GM12878 (cell line): ENCODE measurements around the gene CNTNAP5.

ENCODE experiments used
- CHD1 ChIP-seq: IDR thresholded peaks from 2 replicates; pipeline ENCODE4 v1.6.1; 2012; ENCODE audit warnings: low read depth, low read length, improper control_type of control experiment
- CHD2 ChIP-seq: IDR thresholded peaks from 2 replicates; pipeline ENCODE4 v1.6.1; 2011; ENCODE audit warnings: low read depth, low read length, improper control_type of control experiment, borderline replicate concordance
- CTCF ChIP-seq, 3 experiments: IDR thresholded peaks in 2 of 3; conservative IDR thresholded peaks in 1 of 3; 2 replicates each; pipeline ENCODE4 v1.5.1; 2011; ENCODE audit warnings: low read depth in 3 of 3, low read length in 3 of 3, mild to moderate bottlenecking in 3 of 3, control low read depth in 2 of 3, moderate library complexity in 2 of 3, inconsistent platforms in 1 of 3, mixed read lengths in 1 of 3; ENCODE audit not compliant: control insufficient read depth in 2 of 3, insufficient read depth in 1 of 3; ENCODE audit errors: extremely low read depth in 1 of 3
- EZH2 ChIP-seq: IDR thresholded peaks from 2 replicates; pipeline ENCODE4 v1.6.1; 2012; ENCODE audit warnings: low read depth, mild to moderate bottlenecking, control low read depth, inconsistent platforms, low read length, borderline replicate concordance; ENCODE audit not compliant: control insufficient read depth
- PAX8 ChIP-seq: fragments of 450-650 bp; IDR thresholded peaks from 2 replicates; pipeline ENCODE4 v1.6.1; 2017; ENCODE audit warnings: mild to moderate bottlenecking, moderate library complexity
- POLR2A ChIP-seq: IDR thresholded peaks from 2 replicates; pipeline ENCODE4 v1.6.1; 2011; ENCODE audit warnings: low read depth, mild to moderate bottlenecking, low read length
- PRDM15 ChIP-seq: fragments of 450-650 bp; formaldehyde crosslinking; IDR thresholded peaks from 2 replicates; pipeline ENCODE4 v1.4.0; 2020; ENCODE audit warnings: mild to moderate bottlenecking, moderate library complexity
- RAD21 ChIP-seq: IDR thresholded peaks from 2 replicates; pipeline ENCODE4 v1.6.1; 2011; ENCODE audit warnings: mild to moderate bottlenecking, low read depth, low read length, moderate library complexity; ENCODE audit not compliant: insufficient read depth
- SIN3A ChIP-seq: IDR thresholded peaks from 2 replicates; pipeline ENCODE4 v1.6.1; 2012; ENCODE audit warnings: low read depth, low read length, improper control_type of control experiment
- SPI1 ChIP-seq: IDR thresholded peaks from 2 replicates; pipeline ENCODE4 v1.6.1; 2011; ENCODE audit warnings: low read depth, mild to moderate bottlenecking, low read length, moderate library complexity, borderline replicate concordance; ENCODE audit not compliant: insufficient read depth
- ZNF24 ChIP-seq: fragments of 450-650 bp; IDR thresholded peaks from 2 replicates; pipeline ENCODE4 v1.6.1; 2017; ENCODE audit warnings: antibody characterized with exemption, mild to moderate bottlenecking
- ZNF687 ChIP-seq: fragments of 450-650 bp; IDR thresholded peaks from 2 replicates; pipeline ENCODE4 v1.6.1; 2017; ENCODE audit warnings: mild to moderate bottlenecking, moderate library complexity

GRCh38 chr2:124911560-124911959 lies 886.5 kb downstream of the CNTNAP5 start:
- TF ChIP-seq CTCF (IDR thresholded peaks at IDR 0.05 in 2 of 3, conservative IDR thresholded peaks at IDR 0.05 in 1 of 3; ENCODE audit: control insufficient read depth in 2 of 3, extremely low read depth in 1 of 3, insufficient read depth in 1 of 3, low read depth in 3 of 3, low read length in 3 of 3) = no peak
- TF ChIP-seq CHD2 = no peak
- no peak for TF ChIP-seq EZH2
- TF ChIP-seq RAD21 = no peak
- no peak for TF ChIP-seq ZNF687
- no peak for TF ChIP-seq SIN3A
- TF ChIP-seq ZNF24 = no peak
- TF ChIP-seq CHD1 = no peak
- TF ChIP-seq PRDM15 (CRISPR knock-in tag) = no peak
- TF ChIP-seq PAX8 = no peak
- no peak for TF ChIP-seq POLR2A
- no peak for TF ChIP-seq SPI1
